ENCODE measurements around the gene LGALS12. TPM values are rescaled to one million over a fixed set of nuclear protein-coding genes. Genes with fewer than 3 reads are reported as not detected.

LGALS12 gene, protein sequence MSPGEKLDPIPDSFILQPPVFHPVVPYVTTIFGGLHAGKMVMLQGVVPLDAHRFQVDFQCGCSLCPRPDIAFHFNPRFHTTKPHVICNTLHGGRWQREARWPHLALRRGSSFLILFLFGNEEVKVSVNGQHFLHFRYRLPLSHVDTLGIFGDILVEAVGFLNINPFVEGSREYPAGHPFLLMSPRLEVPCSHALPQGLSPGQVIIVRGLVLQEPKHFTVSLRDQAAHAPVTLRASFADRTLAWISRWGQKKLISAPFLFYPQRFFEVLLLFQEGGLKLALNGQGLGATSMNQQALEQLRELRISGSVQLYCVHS
- not detected for total RNA-seq

DNA sequence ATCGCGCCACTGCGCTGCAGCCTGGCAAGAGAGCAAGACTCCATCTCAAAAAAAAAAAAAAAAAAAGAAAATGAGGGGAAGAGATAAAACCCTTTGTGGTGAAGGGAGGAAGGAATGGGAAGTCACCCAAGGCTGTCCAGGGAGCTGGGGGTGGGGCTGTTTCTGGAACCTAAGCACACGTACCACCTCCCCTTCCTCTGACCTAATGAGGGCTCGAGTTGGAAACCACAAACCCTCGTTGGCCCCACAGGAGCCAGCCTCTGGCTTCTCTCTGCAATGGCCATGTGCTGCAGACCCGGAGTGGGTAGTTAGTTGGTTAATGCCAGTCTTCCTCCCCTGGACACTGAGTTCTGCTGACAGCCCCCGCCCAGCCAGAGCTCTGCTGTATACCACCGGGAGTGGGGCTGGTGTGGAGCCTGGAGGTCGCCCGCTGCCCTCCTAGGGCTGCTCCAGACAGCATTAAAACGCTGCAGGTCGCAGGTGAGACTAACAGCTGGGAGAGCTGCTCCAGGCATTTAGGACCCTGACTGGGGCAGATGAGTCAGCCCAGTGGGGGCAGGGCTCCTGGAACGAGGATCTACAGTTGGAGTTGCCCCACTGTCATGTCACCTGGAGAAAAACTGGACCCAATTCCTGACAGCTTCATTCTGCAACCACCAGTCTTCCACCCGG, at the start of gene LGALS12:
Gene LGALS12, plus strand, starts transcription at position 228 of the 672 bp plus-strand sequence. Its CDS starts 375 bp downstream, at position 603.
- no peak within 1 kb of the TSS for H3K27ac Mint-ChIP-seq

DNA sequence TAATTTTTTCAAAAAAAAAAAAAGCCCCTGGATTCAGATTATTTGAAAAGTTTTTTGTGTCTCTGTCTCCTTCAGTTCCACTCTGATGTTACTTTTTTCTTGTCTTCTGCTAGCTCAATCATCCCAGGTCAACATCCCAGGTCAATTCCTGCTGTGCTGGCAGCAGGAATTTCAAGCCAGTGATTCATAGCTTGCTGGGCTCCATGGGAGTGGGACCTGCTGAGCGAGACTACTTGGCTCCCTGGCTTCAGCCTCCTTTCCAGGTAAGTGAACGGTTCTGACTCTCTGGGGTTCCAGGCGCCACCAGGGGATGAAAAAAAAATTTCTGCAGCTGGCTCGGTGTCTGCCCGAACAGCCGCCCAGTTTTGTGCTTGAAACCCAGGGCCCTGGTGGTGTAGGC, 46.3 kb upstream of the LGALS12 start:
- Mint-ChIP-seq H3K27me3 (ENCODE audit: low read depth) (peaks cover 2% of the 10 kb centered on the region), H3K36me3 (ENCODE audit: low read depth) (no peaks in the 10 kb centered on the region), H3K4me1 (ENCODE audit: low read depth) (no peaks in the 10 kb centered on the region), H3K9me3 (no peaks in the 10 kb centered on the region), H3K4me3 (no peak overlapping the region), H3K27ac (no peak overlapping the region)
- intact Hi-C loops (cut with micrococcal nuclease), result no loop called here
- no peak for DNase-seq
- CTCF ChIA-PET, result no interaction called here

More for the DNA sequence above, at the start of gene LGALS12:
- no peak for DNase-seq
- CTCF ChIA-PET, result interaction anchor here (2.1 kb wide), 1 partner anchor 27 kb away, joined by 6 read pairs; no protein-coding TSS in a partner anchor
- Mint-ChIP-seq H3K9me3 (no peaks in the 10 kb centered on the region), H3K36me3 (ENCODE audit: low read depth) (no peaks in the 10 kb centered on the region), H3K4me3 (no peak within 1 kb of the TSS), H3K27me3 (ENCODE audit: low read depth) (no peaks in the 10 kb centered on the region), H3K4me1 (ENCODE audit: low read depth) (peaks cover 6% of the 10 kb centered on the region)
- intact Hi-C loops (cut with micrococcal nuclease), result no loop called here

DNA sequence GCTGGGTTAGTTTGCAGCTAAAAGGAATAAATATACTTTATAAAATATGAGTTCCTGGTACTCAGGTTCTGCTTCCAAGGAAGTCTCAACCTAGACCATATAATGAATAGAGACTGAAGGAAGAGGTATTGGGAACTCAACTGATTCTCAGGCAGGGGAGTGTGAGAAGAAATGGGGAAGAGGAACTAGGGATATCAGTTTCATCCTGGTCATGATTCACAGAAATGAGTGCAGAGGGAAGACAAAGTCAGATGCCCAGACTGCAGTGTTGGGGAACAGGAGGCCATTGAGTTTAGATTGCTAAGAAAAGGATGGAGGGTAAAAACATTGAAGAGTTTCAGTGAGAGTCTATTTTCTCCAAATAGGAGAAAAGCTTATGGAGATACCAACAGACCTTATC, 43.7 kb upstream of the LGALS12 start:
- H3K36me3 Mint-ChIP-seq (ENCODE audit: low read depth), result no peaks in the 10 kb centered on the region
- no peaks in the 10 kb centered on the region for H3K9me3 Mint-ChIP-seq
- intact Hi-C loops (cut with micrococcal nuclease), result no loop called here
- H3K27me3 Mint-ChIP-seq (ENCODE audit: low read depth), result peaks cover 2% of the 10 kb centered on the region
- no peak overlapping the region for H3K27ac Mint-ChIP-seq
- H3K4me1 Mint-ChIP-seq (ENCODE audit: low read depth), result no peaks in the 10 kb centered on the region
- CTCF ChIA-PET, result interaction anchor here (0.6 kb wide), 1 partner anchor 188 kb away, joined by 3 read pairs; no protein-coding TSS in a partner anchor
- no peak for DNase-seq
- no peak overlapping the region for H3K4me3 Mint-ChIP-seq

DNA sequence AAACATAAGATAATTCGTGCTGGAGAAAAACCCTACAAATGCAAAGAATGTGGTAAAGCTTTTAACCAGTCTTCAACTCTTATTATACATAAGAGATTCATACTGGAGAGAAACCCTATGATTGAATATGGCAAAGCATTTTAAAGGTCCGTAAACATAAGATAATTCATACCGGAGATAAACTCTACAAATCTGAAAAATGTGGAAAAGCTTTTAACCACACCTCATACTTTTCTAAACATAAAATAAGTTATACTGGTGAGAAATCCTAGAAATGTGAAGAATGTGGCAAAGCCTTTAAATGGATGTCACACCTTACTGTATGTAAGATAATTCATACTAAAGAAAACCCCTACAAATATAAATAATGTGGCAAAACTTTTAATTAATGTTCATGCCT, 35.6 kb upstream of the LGALS12 start:
- intact Hi-C loops (cut with micrococcal nuclease), result no loop called here
- Mint-ChIP-seq H3K4me3 (no peak overlapping the region), H3K27ac (no peak overlapping the region), H3K4me1 (ENCODE audit: low read depth) (no peaks in the 10 kb centered on the region), H3K36me3 (ENCODE audit: low read depth) (no peaks in the 10 kb centered on the region), H3K9me3 (peaks cover 19% of the 10 kb centered on the region), H3K27me3 (ENCODE audit: low read depth) (peaks cover 3% of the 10 kb centered on the region)
- DNase-seq, result no peak
- CTCF ChIA-PET, result no interaction called here

DNA sequence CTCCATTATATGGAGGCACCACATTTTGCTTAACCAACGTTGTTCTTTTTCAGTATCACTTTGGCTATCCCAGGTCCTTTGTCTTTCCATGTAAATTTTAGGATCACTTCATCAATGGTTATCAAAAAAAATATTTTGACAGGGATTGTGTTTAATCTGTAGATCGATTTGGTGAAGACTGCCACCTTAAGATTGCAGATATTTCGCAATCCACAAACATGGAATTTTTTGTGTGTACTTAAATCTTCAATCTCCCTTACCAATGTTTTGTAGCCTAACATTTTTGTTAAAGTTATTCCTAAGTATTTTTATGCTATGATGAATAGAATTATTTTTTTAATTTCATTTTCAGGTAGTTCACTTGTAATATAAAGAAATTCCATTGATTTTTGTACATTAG, 33.5 kb upstream of the LGALS12 start:
- intact Hi-C loops (cut with micrococcal nuclease), result no loop called here
- peaks cover 3% of the 10 kb centered on the region for H3K27me3 Mint-ChIP-seq (ENCODE audit: low read depth)
- no peaks in the 10 kb centered on the region for H3K36me3 Mint-ChIP-seq (ENCODE audit: low read depth)
- CTCF ChIA-PET, result no interaction called here
- no peak for DNase-seq
- H3K4me3 Mint-ChIP-seq, result no peak overlapping the region
- H3K27ac Mint-ChIP-seq, result no peak overlapping the region
- H3K9me3 Mint-ChIP-seq, result peaks cover 28% of the 10 kb centered on the region
- no peaks in the 10 kb centered on the region for H3K4me1 Mint-ChIP-seq (ENCODE audit: low read depth)

DNA sequence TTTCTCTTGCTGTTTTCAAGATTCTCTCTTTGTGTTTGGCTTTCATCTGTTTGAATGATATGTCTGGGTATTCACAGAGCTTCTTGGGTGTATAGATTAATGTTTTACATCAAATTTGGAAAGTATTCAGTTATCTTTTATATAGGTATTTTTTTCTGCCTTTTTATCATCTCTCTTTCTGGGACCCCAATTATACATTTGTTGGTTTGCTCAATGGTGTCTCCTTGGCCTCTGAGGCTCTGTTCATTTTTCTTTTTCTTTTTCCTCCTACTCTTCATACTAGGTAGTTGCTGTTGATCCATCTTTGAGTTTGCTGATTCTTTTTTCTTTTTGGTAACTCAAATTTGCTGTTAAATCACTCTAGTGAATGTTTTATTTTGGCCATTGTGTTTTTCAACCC, 29.3 kb upstream of the LGALS12 start:
- Mint-ChIP-seq H3K4me1 (ENCODE audit: low read depth) (no peaks in the 10 kb centered on the region), H3K9me3 (peaks cover 13% of the 10 kb centered on the region), H3K36me3 (ENCODE audit: low read depth) (no peaks in the 10 kb centered on the region), H3K27ac (no peak overlapping the region), H3K4me3 (no peak overlapping the region), H3K27me3 (ENCODE audit: low read depth) (no peaks in the 10 kb centered on the region)
- CTCF ChIA-PET, result no interaction called here
- intact Hi-C loops (cut with micrococcal nuclease), result no loop called here
- no peak for DNase-seq

DNA sequence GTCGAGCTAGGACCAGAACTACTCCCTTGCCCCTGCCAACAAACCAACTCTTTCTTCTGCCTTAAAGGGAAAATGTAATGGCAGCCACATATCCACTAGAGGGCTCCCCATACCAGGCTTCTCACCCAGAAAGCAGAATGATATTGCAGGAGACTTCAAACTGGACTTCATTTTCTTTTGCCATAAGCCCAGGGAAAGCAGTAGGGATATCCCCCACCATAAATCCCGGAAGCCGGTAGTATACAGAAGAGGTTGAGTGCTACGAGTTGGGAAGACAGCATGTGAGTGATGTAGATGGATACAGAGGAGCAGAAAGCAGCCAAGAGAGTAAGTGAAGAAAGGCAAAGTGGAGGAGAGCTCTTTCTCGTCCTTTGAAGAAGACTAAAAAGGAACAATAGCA, 27.0 kb upstream of the LGALS12 start:
- Mint-ChIP-seq H3K4me3 (no peak overlapping the region), H3K27me3 (ENCODE audit: low read depth) (no peaks in the 10 kb centered on the region), H3K9me3 (peaks cover 9% of the 10 kb centered on the region), H3K4me1 (ENCODE audit: low read depth) (no peaks in the 10 kb centered on the region), H3K27ac (no peak overlapping the region), H3K36me3 (ENCODE audit: low read depth) (no peaks in the 10 kb centered on the region)
- peak; percentile 65 for DNase-seq
- intact Hi-C loops (cut with micrococcal nuclease), result loop anchor here (1.0 to 2.0 kb wide), 3 partner anchors 157 to 444 kb away; no protein-coding TSS in a partner anchor
- CTCF ChIA-PET, result interaction anchor here (0.6 to 4.7 kb wide), 32 partner anchors 10 to 267 kb away, joined by 3 to 93 read pairs (median 4); partner anchors contain the start of genes LGALS12, PLAAT4 and PLAAT5

DNA sequence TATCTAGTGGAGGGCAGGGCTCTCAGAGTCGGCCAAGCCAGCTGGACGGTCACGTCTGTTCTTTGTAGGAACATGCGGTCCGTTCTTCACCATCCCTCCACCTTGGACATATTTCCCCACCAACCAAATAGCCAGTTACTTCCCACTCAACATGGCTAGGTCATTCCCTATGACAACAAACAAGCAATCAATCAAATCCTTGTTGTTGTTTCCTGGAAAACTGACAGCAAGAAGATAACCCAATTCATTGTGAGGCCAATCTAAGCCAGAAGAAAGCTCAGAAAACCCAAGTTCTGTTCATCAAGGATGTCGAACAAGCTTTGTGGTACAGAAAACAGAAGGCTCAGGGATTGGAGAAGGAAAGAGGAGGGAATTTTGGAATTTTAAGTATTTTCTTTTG, 25.8 kb upstream of the LGALS12 start:
- H3K27me3 Mint-ChIP-seq (ENCODE audit: low read depth), result no peaks in the 10 kb centered on the region

DNA sequence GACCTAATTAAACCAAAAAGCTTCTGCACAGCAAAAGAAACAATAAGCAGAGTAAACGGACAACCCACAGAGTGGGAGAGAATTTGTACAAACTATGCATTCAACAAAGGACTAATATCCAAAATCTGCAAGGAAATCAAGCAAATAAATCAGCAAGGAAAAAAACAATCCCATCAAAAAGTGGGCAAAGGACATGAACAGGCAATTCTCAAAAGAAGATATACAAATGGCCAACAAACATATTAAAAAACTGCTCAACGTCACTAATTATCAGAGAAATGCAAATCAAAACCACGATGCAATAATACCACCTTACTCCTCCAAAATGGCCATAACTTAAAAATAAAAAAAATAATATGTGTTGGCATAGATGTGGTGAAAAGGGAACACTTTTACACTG, 20.1 kb upstream of the LGALS12 start:
- H3K4me1 Mint-ChIP-seq (ENCODE audit: low read depth), result peaks cover 2% of the 10 kb centered on the region
- CTCF ChIA-PET, result no interaction called here
- intact Hi-C loops (cut with micrococcal nuclease), result no loop called here
- DNase-seq, result no peak
- H3K4me3 Mint-ChIP-seq, result no peak overlapping the region
- H3K27me3 Mint-ChIP-seq (ENCODE audit: low read depth), result no peaks in the 10 kb centered on the region
- H3K36me3 Mint-ChIP-seq (ENCODE audit: low read depth), result no peaks in the 10 kb centered on the region
- H3K9me3 Mint-ChIP-seq, result peaks cover 13% of the 10 kb centered on the region
- no peak overlapping the region for H3K27ac Mint-ChIP-seq

More for the DNA sequence above, 25.8 kb upstream of the LGALS12 start:
- intact Hi-C loops (cut with micrococcal nuclease), result no loop called here
- Mint-ChIP-seq H3K27ac (no peak overlapping the region), H3K9me3 (peaks cover 16% of the 10 kb centered on the region), H3K36me3 (ENCODE audit: low read depth) (no peaks in the 10 kb centered on the region), H3K4me1 (ENCODE audit: low read depth) (no peaks in the 10 kb centered on the region), H3K4me3 (no peak overlapping the region)
- CTCF ChIA-PET, result interaction anchor here (0.5 to 4.7 kb wide), 14 partner anchors 9 to 379 kb away, joined by 3 to 93 read pairs (median 5); partner anchors contain the start of genes PLAAT4 and PLAAT5
- no peak for DNase-seq

DNA sequence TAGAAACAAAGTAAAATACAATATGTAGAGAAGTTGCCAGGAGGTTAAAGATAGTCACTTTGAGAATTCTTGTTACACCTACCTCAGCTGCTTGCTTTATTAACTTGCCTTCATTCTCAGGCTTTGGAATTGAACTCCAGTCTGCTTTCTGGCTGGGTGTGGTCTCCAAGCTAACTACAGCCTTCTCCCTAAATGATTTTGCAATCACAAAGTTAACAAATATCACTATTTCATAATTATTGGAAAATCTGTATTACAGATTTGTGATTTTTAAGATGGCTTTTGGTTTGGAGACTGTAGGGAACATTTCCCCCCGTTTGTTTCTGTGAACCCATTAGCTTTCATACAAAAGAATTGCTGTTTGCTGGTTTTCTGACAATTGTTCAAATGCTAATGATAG, 17.1 kb upstream of the LGALS12 start:
- Mint-ChIP-seq H3K9me3 (peaks cover 13% of the 10 kb centered on the region), H3K36me3 (ENCODE audit: low read depth) (peaks cover 1% of the 10 kb centered on the region), H3K27me3 (ENCODE audit: low read depth) (peaks cover 9% of the 10 kb centered on the region), H3K27ac (no peak overlapping the region), H3K4me1 (ENCODE audit: low read depth) (peaks cover 14% of the 10 kb centered on the region), H3K4me3 (no peak overlapping the region)
- intact Hi-C loops (cut with micrococcal nuclease), result no loop called here
- DNase-seq, result no peak
- CTCF ChIA-PET, result interaction anchor here (2.3 kb wide), 1 partner anchor 10 kb away, joined by 8 read pairs; no protein-coding TSS in a partner anchor

DNA sequence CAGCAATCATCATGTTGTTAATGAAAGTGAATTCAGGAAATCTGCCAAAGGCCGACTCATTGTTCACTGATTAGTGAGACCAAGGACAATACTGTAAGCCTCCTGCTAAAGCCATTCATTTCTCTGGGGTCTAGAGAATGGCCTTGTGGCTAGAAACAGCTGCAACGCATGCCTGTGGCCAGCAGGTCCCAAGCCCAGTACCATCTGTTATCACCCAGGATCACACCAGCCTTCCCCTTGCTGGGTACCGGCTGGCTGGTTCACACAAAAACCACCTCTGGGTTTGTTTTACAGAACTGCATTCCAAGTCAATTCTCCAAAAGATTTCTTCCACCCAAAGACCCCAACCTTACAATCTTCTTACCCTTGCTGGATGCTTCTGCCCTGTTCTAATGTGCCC, 16.0 kb upstream of the LGALS12 start:
- intact Hi-C loops (cut with micrococcal nuclease), result no loop called here
- Mint-ChIP-seq H3K36me3 (ENCODE audit: low read depth) (peaks cover 1% of the 10 kb centered on the region), H3K4me1 (ENCODE audit: low read depth) (peaks cover 14% of the 10 kb centered on the region), H3K27me3 (ENCODE audit: low read depth) (peaks cover 13% of the 10 kb centered on the region), H3K9me3 (peaks cover 8% of the 10 kb centered on the region), H3K27ac (no peak overlapping the region), H3K4me3 (no peak overlapping the region)
- CTCF ChIA-PET, result interaction anchor here (0.6 to 2.3 kb wide), 4 partner anchors 11 to 709 kb away, joined by 3 to 8 read pairs (median 4); no protein-coding TSS in a partner anchor
- DNase-seq, result no peak

DNA sequence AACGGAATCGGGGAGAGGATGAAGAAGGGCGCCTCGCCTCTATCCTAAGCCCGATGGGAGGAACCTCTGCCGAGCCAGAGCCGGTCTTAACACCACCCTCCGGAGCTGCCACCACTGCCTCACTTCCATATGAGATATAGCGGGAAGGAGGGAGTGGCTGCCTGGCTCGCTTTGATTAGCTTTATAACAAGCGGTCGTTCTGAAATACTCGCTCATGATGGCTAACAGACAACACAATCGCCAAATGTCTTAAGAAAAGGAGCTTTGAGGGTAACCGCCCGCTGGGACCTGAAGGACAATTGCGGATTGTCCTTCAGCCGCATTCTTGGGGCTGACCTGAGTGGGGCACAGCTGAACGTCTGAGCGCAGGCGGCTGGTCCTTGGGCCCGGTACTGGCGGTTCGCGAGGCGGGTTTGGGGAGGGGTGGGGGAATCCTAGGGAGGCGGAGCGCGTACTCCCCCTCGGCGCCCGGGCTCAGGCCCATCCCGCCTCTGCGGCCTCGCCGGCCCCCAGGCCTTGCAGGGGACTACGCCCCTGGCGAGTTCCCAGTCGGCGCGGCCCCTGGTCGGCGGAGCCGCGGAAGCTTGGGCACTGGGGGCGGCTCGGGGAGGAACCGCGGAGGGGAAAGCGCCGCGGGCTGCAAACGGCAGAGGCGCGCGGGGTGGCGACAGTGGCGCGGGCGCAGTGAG, 15.2 kb upstream of the LGALS12 start, which contains the start of gene PLAAT5:
Gene PLAAT5, minus strand, starts transcription at position 617 of the 689 bp plus-strand sequence. Its CDS starts 133 bp downstream, at position 484.
- Mint-ChIP-seq H3K27me3 (ENCODE audit: low read depth) (peaks cover 13% of the 10 kb centered on the region), H3K27ac (no peak within 1 kb of the TSS), H3K36me3 (ENCODE audit: low read depth) (peaks cover 1% of the 10 kb centered on the region), H3K9me3 (peaks cover 1% of the 10 kb centered on the region), H3K4me3 (peak within 1 kb of the TSS; percentile 76), H3K4me1 (ENCODE audit: low read depth) (peaks cover 14% of the 10 kb centered on the region)
- CTCF ChIA-PET, result interaction anchor here (1.9 kb wide), 2 partner anchors 11 to 145 kb away, joined by 4 to 11 read pairs; no protein-coding TSS in a partner anchor
- intact Hi-C loops (cut with micrococcal nuclease), result no loop called here
- DNase-seq, result peak; percentile 28
